Activated effector memory CD4-positive, alpha-beta T cell treated with anti-CD3 and anti-CD28 coated beads, Interleukin-2, amount 50 U/mL, for 16 hours (primary cell): ENCODE results near the gene STXBP5.

Experiments used
- DNase-seq: peaks from one replicate; pipeline ENCODE4 v3.0.0-alpha.2; 2020

The STXBP5 gene

GRCh38 chr6:147204060-147204785 is at the start of gene STXBP5:
Gene STXBP5 (plus strand): TSS chr6:147204417. CDS start chr6:147204533, 116 bp downstream.
- peak; percentile 78 for DNase-seq

DNA sequence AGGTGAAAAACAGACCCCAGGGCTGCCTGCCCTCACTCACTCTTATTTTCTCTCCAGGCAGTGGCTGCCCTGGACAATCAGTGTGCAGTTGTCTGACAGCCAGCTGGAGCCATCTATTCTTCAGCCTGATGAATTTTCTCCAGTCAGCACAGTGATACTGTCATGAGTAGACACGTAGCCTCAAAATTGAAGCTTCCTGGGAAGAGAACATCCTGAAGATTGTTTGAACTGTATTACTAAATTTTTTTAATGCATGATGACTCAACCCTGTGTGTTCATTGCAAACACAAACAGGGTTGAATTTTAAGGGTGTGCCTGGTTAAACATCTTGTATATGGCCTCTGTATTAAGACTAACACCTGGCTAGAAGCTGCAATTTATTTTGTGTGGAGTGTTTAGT is 49.8 kb upstream of the STXBP5 start:
- DNase-seq, result no peak

DNA sequence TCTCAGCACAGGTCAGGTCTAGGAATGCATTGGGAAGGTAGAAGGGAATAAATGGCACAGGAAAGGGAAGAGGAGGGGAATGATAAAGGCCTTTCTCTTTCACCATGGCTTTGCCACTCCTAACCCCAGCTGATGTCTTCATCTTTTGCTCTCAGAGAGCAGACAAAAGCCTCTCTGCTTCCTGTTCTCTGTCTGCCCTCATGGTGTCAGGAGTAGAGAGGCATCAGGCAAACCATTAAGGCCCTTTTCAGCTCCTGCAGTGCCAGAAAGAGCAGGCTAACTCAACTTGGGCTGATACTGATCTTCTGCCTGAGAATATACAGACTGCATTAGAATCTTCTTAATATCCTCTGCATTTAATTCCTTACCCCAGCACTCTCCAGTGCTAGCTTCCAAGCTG is 48.0 kb upstream of the STXBP5 start:
- DNase-seq, result no peak

- no peak for DNase-seq
These were observed 47.3 kb upstream of the STXBP5 start for GRCh38 chr6:147156799-147157382.

GRCh38 chr6:147157930-147158329 is 46.3 kb upstream of the STXBP5 start:
- no peak for DNase-seq

DNA sequence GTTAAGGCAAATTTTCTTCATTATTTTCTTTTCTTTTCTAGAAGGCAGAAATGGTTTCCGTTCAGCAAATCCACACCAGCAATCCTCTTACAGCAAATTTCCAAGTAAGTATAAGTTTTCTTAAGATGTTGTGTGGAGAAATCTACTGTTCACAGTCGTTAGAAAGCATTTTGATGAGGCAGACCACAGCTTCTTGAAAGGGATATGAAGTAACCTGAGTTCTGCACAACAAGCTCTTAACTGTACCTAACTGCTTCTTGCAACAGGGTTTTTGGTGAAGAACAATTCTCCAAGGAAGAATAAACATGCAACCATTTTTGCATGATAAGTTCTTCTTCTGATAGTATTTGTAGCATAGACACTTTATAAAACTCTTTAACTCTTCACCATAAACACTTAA is 45.3 kb upstream of the STXBP5 start:
- no peak for DNase-seq

DNA sequence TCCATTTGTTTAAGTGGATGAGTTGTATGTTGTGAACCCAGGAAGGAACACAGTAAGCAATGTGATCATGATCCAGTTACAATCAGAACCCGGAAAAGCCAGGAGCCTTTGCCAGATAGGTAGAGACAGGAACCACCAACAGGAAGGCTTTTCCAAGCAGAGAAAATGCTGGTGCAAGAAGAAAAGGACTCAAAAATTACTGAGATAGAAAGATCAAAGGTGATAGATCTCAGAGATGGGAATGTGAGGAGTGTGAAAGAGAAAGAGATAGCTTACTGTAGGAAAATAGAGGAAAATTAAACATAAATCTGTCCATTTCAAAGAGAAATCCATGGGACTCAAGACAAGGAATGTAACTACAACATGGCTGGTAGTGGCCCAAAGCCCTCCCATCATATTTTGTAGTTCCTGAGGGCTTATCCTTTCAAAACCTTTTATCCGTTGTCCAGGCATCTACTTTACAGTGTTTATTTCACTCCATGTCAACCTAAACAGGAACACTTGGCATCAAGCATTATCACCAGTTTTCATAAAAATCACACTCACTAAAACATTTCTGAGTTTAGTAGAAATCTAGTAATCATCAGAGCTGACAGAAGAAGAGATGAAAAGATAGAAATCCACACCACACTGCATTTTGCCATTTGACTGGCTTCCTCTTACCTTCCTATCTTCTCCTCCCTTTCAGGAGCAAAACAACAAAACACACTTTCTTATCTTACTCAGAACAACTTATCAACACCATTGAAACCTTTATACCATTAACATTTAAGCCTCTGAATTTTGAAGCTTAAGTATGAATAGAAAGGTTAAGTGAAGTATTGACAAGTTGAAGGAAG is 44.5 kb upstream of the STXBP5 start:
- no peak for DNase-seq

GRCh38 chr6:147160593-147160992 is 43.6 kb upstream of the STXBP5 start:
- no peak for DNase-seq

GRCh38 chr6:147161253-147161973 is 42.8 kb upstream of the STXBP5 start:
- DNase-seq, result no peak

- DNase-seq, result no peak
These were observed 42.2 kb upstream of the STXBP5 start for GRCh38 chr6:147161974-147162495.

- DNase-seq, result no peak
These were observed 39.5 kb upstream of the STXBP5 start for GRCh38 chr6:147164761-147165160.

GRCh38 chr6:147166360-147166944 is 37.8 kb upstream of the STXBP5 start:
- DNase-seq, result no peak

- no peak for DNase-seq
These were observed 37.2 kb upstream of the STXBP5 start for GRCh38 chr6:147166992-147167391.

DNA sequence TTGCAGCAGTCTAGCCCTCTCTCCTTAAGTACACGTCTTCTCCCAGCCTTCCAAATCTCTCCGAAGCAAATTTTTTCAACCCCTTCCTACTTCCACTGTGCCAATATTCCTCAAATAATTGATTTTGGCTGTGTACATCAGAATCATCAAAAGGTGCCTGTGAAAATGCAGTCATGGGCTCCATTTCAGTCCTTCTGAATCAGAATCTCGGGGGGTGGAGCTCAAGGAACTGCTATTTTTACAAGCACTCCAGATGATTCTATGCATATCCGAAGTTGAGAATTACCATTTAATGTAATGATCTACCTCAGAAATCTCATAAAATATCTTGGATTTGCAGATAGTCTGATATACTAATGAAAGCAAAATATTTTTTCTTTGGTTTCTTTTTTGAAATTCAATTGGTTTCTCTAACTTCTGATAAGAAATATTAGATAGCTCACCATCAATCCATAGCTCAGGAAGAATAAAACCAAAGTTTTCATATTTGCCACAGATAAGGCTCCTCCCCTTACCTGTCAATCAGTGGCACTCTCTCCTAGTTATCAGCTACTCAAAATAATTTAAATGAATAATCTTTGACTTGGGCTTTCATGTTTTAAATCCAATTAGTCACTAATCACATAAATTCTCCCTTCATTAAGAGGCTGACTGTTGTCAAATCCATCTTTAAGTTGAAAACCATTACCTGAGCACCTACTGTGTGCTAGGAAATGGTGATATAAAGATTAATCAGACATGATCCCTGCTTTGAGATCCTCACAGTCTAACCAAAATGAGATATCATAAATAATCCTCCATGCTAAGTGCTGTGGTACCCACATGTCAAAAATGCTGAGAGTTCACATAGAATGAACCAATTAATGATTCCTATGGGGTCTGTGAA is 36.4 kb upstream of the STXBP5 start:
- DNase-seq, result no peak

- no peak for DNase-seq
These were observed 34.7 kb upstream of the STXBP5 start for GRCh38 chr6:147169529-147169928.

DNA sequence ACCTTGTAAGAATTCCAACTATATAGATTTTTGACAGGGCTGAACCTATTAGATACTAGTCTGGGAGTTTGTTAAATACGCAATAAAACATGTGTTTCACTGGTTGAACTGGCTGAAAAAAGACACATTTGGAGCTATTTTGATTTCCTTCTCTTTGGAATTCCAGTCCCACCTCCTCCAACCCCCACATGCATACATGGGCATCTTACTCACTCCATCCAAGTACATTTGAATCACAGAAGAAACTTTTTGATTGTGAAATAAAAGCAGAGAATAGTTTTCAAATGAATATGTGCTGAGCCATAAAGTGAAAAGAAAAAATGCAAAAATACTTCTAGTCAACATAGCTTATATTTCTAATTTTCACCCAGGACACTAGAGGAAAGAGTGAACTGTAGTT is 33.9 kb upstream of the STXBP5 start:
- no peak for DNase-seq

- DNase-seq, result no peak
These were observed 31.1 kb upstream of the STXBP5 start for GRCh38 chr6:147173140-147173539.

DNA sequence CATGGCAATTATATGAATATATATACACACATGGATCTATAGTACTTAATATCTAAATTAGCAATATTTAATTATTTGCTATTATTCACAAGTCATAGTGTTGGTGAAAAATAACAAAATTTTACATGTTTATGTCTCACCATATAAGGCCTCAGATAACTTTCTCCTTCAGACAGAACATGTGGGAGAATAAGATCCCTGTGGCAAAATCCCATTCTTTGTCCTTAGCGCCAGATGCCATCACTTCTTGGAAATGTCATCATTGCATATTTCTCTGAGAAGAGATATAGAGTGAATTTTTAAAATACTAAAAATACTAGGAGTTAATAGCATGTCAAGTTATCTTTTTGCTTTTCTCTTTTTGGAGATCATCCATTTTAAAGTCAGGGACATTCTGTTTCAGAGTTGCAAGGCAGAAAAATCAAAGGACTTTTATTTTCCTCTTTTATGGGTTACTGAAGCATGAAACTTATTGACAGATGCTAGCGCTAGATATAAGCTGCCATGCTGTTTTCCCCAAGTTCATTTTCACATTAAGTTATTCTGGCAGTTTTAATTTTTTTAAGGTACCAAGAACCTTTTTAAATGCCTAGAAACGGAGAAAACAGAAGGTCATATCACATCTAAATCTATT is 30.4 kb upstream of the STXBP5 start:
- no peak for DNase-seq

DNA sequence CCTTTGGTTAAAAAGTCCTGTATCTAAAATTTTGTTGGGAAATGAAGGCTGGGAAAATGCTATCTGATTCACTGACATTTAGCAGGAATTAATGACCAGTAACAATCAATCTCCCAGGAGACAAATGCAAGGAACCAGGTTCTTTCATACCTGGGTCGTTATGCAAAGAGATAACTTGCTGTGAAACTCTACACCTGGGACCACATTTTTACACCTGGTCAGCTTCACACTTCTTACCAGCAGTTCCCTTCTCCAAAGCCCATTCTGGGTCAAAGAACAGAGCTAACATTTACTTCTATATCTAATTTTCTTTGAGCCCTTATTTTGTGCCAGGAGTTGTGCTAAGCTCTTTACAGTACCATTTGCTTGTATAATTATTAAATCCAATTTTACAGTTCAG is 27.4 kb upstream of the STXBP5 start:
- no peak for DNase-seq

GRCh38 chr6:147177286-147177685 is 26.9 kb upstream of the STXBP5 start:
- DNase-seq, result no peak

GRCh38 chr6:147178355-147178754 is 25.9 kb upstream of the STXBP5 start:
- DNase-seq, result no peak
